K562 (cell line): ENCODE measurements around the gene CRABP2. TPM values are rescaled to one million over a fixed set of nuclear protein-coding genes. Genes with fewer than 3 reads are reported as not detected.

Source experiments
- ARHGAP35 ChIP-seq: fragments of 450-650 bp; IDR thresholded peaks from 2 replicates; pipeline ENCODE4 v1.6.1; 2018; ENCODE audit not compliant: partially characterized antibody
- CREB3 ChIP-seq: fragments of 450-650 bp; conservative IDR thresholded peaks from 2 replicates; pipeline ENCODE4 v1.6.1; 2016; ENCODE audit warnings: missing genetic modification characterization, low read depth, mild to moderate bottlenecking, missing compliant biosample characterization, moderate library complexity
- FOXK2 ChIP-seq, 2 experiments: fragments of 450-650 bp; IDR thresholded peaks in 1 of 2; conservative IDR thresholded peaks in 1 of 2; 2 replicates each; pipeline ENCODE4 v1.6.1; 2016; ENCODE audit warnings: low read depth in 2 of 2, mild to moderate bottlenecking in 1 of 2
- FOXM1 ChIP-seq, 2 experiments: fragments of 450-650 bp in 1 of 2; sonication (generic) in 1 of 2; formaldehyde crosslinking in 1 of 2; IDR thresholded peaks; 2 replicates each; pipeline versions ENCODE4 v1.6.1 to v1.9.0; 2017 to 2022; ENCODE audit warnings: low read depth in 2 of 2, mild to moderate bottlenecking in 2 of 2, missing genetic modification reagents in 1 of 2, moderate library complexity in 1 of 2
- HDAC2 ChIP-seq: fragments of 450-650 bp; IDR thresholded peaks from 2 replicates; pipeline ENCODE4 v1.6.1; 2016; ENCODE audit warnings: mild to moderate bottlenecking
- JUNB ChIP-seq: fragments of 450-650 bp; formaldehyde crosslinking; conservative IDR thresholded peaks from 2 replicates; pipeline ENCODE4 v1.4.0; 2020; ENCODE audit warnings: mild to moderate bottlenecking
- RBFOX2 ChIP-seq: fragments of 200-400 bp; formaldehyde crosslinking; IDR thresholded peaks from 2 replicates; pipeline ENCODE4 v1.6.1; 2017; ENCODE audit warnings: low read depth, mild to moderate bottlenecking, low read length, moderate library complexity
- REST ChIP-seq, 2 experiments: fragments of 450-650 bp; formaldehyde crosslinking in 1 of 2; IDR thresholded peaks; 2 replicates each; pipeline versions ENCODE4 v1.4.0 to v1.6.1; 2014 to 2020; ENCODE audit warnings: mild to moderate bottlenecking in 2 of 2, borderline replicate concordance in 1 of 2, low read depth in 1 of 2
- TAF1 ChIP-seq: IDR thresholded peaks from 2 replicates; pipeline ENCODE4 v1.6.1; 2011; ENCODE audit warnings: mild to moderate bottlenecking, low read length, moderate library complexity; ENCODE audit not compliant: insufficient read depth, control insufficient read depth, severe bottlenecking; ENCODE audit errors: extremely low read depth
- VEZF1 ChIP-seq: fragments of 200-800 bp; sonication (Bioruptor generic); IDR thresholded peaks from 2 replicates; pipeline ENCODE4 v1.6.1; 2017; ENCODE audit warnings: missing genetic modification characterization, missing compliant biosample characterization
- polyA plus RNA-seq, 8 experiments: library from polyadenylated mRNA; depleted of rRNA in 4 of 8; stranded (reverse) in 5 of 8; unstranded in 3 of 8; fragments of >200 nt; fragmentation: Nextera tagmentation in 2 of 8; fragmentation: Illumina TruSeq in 1 of 8; extraction: Ambion mirVana in 2 of 8; extraction: Trizol in 1 of 8; gene quantifications; 2 replicates each; pipeline versions ENCODE4 v1.2.1 to v1.2.3, GENCODE V29; 2011 to 2014; ENCODE audit warnings: inconsistent platforms in 1 of 8, missing spikeins in 1 of 8
- total RNA-seq, 7 experiments: library from RNA; depleted of rRNA in 6 of 7; stranded (reverse); fragments of >200 nt in 6 of 7; fragmentation: Illumina TruSeq in 2 of 7; extraction: Trizol in 2 of 7; gene quantifications; 2 replicates each; pipeline versions ENCODE4 v1.2.1 to v1.2.3, GENCODE V29; 2011 to 2021; ENCODE audit warnings: low replicate concordance in 1 of 7
- TF ChIP-seq, protein P1 (sequence below): sonication (generic); formaldehyde crosslinking; IDR thresholded peaks from 2 replicates; pipeline ENCODE4 v1.8.1; 2023; ENCODE audit warnings: mild to moderate bottlenecking, missing genetic modification reagents

Gene CRABP2
- total and polyA plus RNA-seq, 9 of the 15 experiments (the other 6 are each of a cell fraction or from before 2014, with no cell fraction given): 0.30 to 2.5 (median 0.82) TPM

GRCh38 chr1:156705918-156706656 is 704 bp upstream of the CRABP2 start (continued):
- no peak for TF ChIP-seq FOXK2 (conservative IDR thresholded peaks at IDR 0.05 in 1 of 2, IDR thresholded peaks at IDR 0.05 in 1 of 2; ENCODE audit: low read depth in 2 of 2)
- no peak for TF ChIP-seq ARHGAP35
- peak; percentile 94 for TF ChIP-seq VEZF1
- TF ChIP-seq, protein P1, sequence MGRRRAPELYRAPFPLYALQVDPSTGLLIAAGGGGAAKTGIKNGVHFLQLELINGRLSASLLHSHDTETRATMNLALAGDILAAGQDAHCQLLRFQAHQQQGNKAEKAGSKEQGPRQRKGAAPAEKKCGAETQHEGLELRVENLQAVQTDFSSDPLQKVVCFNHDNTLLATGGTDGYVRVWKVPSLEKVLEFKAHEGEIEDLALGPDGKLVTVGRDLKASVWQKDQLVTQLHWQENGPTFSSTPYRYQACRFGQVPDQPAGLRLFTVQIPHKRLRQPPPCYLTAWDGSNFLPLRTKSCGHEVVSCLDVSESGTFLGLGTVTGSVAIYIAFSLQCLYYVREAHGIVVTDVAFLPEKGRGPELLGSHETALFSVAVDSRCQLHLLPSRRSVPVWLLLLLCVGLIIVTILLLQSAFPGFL (CRISPR knock-in tag): peak; percentile 90; the same call in 1 of the 2 replicates
- TF ChIP-seq FOXM1 (IDR thresholded peaks at IDR 0.05; ENCODE audit: low read depth): peak; percentile 15; the same call in 1 of the 2 replicates
- no peak for TF ChIP-seq FOXM1 (CRISPR knock-in tag; IDR thresholded peaks at IDR 0.05; ENCODE audit: low read depth)
- peak; percentile 77; the same call in 1 of the 2 replicates for TF ChIP-seq HDAC2
- no peak for TF ChIP-seq CREB3 (tag)
- TF ChIP-seq JUNB (CRISPR knock-in tag): no peak
- TF ChIP-seq RBFOX2: peak; percentile 72
- peak; percentile 92 for TF ChIP-seq REST (IDR thresholded peaks at IDR 0.05; ENCODE audit: borderline replicate concordance)
- no peak for TF ChIP-seq REST (CRISPR knock-in tag; IDR thresholded peaks at IDR 0.05; ENCODE audit: low read depth)
- peak; percentile 50 for TF ChIP-seq TAF1
